ENCODE data around the gene SLC35E1.

DNA sequence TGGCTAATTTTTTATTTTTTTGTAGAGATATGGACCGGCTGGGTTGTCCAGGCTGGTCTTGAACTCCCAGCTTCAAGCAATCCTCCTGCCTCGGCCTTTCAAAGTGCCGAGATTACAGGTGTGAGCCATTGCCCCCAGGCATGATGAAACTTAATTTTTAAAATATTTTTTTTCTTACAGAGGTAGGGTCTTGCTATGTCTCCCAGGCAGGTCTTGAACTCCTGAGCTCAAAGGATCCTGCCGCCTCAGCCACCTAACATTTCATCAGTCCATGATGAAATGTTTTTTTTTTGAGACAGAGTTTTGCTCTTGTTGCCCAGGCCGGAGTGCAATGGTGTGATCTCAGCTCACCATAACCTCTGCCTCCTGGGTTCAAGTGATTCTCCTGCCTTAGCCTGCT, 63.7 kb downstream of the SLC35E1 start:
- TF ChIP-seq, protein P1, sequence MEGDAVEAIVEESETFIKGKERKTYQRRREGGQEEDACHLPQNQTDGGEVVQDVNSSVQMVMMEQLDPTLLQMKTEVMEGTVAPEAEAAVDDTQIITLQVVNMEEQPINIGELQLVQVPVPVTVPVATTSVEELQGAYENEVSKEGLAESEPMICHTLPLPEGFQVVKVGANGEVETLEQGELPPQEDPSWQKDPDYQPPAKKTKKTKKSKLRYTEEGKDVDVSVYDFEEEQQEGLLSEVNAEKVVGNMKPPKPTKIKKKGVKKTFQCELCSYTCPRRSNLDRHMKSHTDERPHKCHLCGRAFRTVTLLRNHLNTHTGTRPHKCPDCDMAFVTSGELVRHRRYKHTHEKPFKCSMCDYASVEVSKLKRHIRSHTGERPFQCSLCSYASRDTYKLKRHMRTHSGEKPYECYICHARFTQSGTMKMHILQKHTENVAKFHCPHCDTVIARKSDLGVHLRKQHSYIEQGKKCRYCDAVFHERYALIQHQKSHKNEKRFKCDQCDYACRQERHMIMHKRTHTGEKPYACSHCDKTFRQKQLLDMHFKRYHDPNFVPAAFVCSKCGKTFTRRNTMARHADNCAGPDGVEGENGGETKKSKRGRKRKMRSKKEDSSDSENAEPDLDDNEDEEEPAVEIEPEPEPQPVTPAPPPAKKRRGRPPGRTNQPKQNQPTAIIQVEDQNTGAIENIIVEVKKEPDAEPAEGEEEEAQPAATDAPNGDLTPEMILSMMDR (conservative IDR thresholded peaks at IDR 0.05; ENCODE audit: low read depth, low read length) = no peak
- TF ChIP-seq EZH2 (IDR thresholded peaks at IDR 0.05; ENCODE audit: borderline replicate concordance, low read depth, low read length, poor library complexity, severe bottlenecking) = no peak
